GM19463 (cell line): Measurements from ENCODE around the gene KNSTRN.
A peak's percentile ranks its signal among the peaks of the same experiment; 100 is the strongest.

ENCODE experiments used
- ATAC-seq: cut with Tn5 transposase; IDR thresholded peaks from one replicate; pipeline ENCODE4 v1.9.1; 2021; ENCODE audit warnings: mild to moderate bottlenecking, moderate library complexity; ENCODE audit not compliant: unreplicated experiment

KNSTRN gene

DNA sequence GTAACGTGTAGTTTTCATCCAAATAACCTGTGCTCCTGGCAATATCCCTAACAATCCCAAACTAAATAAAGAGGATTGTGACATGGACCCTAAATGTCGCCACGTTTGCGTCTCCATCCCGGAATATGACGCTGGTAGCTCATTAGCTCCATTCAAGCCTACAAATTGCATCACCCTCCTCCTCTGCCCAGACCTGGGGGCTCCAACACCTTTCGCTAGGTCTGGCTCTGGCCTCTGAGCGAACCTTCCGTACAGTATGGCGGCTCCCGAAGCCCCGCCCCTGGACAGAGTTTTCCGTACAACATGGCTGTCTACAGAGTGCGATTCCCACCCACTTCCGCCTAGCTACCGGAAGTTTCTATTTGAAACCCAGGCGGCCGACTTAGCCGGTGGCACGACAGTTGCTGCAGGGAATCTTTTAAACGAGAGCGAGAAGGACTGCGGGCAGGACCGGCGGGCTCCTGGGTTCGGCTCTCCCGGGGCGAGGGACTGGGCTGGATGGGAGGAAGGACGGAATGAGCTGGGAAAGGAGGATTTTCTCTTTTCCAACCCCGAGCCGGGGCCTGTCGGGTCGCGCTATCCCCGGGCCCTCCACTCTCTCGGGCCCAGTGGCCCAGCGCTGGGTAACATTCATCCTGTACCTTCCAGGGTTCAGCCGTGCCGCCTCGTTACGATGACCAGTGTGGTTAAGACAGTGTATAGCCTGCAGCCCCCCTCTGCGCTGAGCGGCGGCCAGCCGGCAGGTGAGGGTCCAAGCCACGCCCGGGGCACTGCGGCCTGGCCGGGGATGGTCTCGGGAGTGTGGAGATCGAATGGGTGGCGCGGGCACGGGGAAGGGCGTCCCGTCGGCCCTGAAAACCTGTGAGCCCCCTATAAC lies at the start of gene KNSTRN:
Gene KNSTRN (plus strand): TSS at position 142 of the 877 bp plus-strand sequence. CDS start 115 bp downstream, at position 257.
- ATAC-seq = peak; percentile 98

- no peak for ATAC-seq
Observed at GRCh38 chr15:40333922-40334492, 48.5 kb upstream of the KNSTRN start.

- ATAC-seq = no peak
Observed at GRCh38 chr15:40334541-40334940, 48.0 kb upstream of the KNSTRN start.

DNA sequence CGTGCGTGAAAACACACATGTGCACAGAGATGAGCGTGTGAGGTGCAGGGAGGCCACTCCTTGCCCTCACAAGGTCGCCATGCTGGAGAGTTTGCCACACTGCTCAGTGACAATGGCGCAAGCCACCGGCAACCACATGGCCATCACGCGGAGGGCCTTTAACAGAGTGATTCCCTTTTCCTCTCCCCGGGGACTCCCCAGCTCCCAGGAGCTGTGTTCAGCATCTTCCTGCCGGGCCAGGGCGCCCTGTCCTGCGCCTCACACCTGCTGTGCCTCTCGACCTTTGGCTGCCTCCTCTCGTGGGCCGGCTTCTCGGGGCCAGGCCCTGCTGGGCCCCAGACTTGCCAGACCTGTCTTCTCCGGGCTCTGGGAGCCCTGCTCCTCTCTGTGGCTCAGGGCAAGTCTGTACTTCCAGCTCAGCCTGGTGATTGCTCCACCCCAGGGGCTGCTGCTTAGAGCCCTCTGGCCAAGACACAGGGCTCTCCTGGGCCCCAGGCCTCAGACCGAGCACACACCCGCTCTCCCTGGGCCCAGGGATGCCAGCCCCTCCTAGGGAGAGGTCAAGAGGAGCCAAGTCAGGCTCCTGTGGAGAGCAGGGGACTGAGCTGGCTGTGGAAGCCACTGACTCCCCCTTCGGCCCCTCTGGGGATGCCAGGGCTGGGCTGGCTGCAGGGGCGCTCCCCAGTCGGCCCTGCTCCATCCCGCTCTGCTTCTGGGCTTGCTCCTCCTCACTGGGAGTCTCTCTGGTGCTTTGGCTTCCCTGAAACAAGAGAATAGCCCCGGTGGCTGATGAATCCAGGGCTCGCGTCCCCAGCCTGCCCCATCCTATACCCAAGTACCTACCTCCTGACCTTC lies 47.4 kb upstream of the KNSTRN start:
- no peak for ATAC-seq

DNA sequence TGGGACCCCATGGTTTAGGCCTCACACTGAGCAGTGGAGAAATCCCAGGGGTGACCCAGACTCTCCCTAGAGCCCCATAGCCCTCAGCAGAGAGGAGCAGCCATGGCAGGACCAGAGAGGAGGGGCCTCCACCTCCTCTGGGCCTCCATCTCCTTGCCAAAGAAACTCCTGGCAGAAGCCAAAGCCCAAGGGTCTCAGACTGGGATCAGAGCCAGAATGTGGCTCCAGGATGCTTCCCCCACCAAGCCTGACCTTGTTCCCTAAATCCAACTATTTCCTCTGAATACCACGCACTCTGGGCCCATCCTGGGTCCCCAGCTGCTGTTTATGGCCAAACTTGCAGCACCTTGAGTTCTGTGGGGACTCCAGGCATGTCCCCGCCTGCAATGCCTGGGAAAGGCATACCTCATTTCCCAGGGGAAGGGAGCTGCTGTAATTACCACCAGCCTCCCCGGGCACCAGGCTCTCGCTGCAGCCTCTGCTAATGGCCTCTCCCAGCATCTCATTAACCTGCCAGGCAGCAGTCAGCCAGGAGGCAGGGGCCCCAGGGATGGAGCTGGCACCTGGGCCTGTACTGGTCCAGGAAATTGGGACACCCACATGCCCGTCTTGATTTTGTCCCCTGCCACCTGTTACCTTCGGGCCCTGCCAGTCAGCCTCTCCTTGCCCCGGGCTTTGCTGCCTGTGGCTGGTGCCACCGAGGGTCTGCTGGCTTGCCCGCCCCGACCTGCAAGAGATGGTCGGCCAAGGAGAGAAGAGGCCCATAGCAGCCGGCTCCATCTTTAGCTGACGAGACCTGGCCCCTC lies 46.4 kb upstream of the KNSTRN start:
- ATAC-seq = no peak

DNA sequence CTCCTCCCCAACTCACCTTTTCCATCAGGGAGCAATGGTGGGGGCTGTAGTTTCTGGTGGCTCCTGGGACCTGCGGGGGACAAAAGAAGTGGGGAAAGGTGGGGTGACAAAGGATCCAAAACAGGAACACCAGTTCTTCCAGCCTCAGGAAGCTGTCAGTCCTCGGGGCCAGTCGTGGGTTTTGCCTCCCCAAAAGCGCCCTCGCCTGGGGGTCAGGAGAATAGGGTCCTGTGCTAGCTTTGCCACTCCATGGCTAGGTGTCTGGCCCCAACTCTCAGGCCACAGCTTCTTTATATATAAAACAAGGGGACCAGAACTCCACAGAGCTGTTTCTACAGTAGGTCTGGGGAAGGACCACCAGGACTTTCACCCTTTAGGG lies 45.8 kb upstream of the KNSTRN start:
- ATAC-seq = no peak

GRCh38 chr15:40337597-40337996 lies 44.9 kb upstream of the KNSTRN start:
- no peak for ATAC-seq

DNA sequence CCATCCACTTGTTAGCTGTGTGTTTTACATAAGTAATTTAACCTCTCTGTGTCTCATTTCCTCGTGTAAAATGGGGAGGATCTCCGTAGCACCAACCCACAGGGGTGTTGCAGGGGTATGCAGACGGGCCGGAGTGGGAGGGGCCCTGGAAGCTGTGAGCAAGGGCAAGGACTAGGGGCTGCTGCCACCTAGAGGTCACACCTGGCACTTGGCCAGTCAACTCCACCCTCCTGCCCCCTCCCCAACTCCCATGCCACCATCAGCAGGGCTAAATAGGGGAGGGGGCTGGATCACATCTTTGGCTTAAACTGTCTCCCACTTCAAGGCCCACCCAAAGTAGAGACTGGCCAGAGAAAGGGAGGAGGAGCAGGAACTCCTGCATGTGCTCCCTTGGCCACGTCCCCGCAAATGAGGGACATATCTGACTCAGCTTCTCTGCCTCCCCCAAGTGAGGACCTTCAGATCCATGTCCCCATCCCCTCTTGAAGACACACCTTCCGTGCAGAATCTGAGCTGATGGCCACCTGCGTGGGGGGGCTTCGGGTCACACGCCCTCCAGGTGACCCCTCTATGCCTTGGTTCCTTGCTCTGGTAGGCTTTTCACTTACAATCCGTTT lies 44.4 kb upstream of the KNSTRN start:
- ATAC-seq = peak; percentile 89

- ATAC-seq = no peak
Observed at GRCh38 chr15:40338921-40339620, 43.5 kb upstream of the KNSTRN start.

DNA sequence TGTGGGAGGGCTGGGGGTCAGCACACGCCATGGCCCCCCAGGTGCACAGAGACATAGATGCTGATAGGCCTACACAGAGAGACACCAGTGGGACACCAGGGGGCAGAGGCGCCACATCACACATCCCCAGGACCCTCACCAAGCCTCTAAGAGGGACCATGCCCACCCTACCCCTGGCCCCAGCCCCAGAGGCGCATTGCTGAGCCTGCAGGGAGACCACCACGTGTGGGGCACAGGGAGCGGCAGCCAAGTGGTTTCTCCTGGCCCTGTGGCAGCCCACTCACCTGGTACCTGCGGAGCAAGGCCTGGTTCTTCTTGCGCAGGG lies 42.9 kb upstream of the KNSTRN start:
- ATAC-seq = no peak

DNA sequence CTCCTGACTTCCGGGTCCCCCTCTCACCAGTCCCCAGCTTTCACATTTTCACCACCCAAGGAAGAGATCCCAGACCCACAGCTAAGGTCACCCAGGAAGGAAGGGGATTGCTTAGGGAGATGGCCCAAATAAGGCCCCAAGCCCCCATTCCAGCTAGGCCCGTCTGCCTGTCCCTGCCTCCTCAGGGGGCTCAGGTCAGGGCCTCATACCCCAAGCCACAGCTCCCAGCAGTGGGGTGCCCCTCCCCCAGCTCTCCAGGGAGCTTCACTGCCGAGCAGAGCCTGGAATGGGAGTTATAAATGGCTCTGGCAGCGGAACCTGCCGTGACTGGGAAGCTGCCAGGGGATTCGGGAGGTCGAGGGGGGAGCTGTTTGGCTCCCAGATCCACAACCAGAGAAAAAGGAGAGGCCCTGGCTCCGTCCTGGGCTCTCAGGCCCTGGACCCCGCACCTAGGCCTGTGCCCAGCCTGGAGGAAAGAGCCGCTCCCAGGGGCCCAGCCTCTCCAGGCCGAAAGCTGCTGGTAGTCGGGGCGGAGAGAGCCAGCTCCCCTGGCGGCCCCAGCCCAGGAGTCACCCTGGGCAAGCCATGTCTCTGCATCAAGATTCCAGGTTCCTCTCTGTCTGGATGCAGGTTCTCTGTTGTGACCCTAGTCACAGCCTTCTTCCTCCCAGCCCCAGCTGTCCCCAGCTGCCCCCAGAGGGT lies 42.3 kb upstream of the KNSTRN start:
- ATAC-seq = no peak

- no peak for ATAC-seq
Observed at GRCh38 chr15:40340740-40341400, 41.7 kb upstream of the KNSTRN start, which contains the start of gene CCDC9B. Gene CCDC9B (minus strand): TSS chr15:40340939. CDS start chr15:40340819, 120 bp downstream.

GRCh38 chr15:40342416-40343320 lies 39.9 kb upstream of the KNSTRN start:
- no peak for ATAC-seq

DNA sequence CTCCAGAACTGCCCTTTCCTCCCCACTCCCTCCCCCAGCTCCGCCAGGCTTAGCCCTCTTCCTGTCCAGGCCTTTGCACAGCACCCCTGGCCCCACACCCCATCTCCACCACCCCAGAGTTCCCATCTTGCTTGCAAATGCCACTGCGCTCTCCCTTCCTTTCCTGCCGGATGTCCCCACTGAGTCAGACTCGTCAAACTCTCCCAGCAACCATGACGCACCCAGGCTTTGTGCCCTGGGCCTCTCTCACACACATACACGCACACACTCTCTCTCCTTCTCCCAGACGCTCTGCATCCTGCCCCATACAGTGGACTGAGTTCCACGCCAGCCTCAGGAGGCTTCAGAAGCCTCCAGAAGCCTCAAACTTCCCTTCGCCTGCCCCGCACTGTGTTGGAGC lies 39.0 kb upstream of the KNSTRN start:
- ATAC-seq = no peak

DNA sequence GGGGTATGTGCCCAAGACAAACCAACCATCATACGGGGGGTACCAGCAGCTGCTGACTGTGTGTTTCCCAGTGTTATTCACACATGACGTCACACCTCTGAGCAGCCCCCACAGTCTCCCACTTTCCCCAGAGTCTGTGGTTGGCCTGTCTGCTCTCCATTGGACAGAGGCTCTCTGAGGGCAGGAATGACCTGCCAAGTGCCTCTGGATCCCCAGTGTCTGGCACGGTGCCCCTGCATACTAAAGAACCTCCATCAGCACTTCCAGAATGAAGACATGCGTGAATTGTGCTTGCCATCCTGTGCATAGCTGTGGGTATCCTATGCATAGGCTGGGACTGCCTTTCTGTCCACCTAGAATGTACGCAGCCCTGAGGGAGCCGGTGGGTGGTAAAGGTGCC lies 38.3 kb upstream of the KNSTRN start:
- ATAC-seq = no peak

DNA sequence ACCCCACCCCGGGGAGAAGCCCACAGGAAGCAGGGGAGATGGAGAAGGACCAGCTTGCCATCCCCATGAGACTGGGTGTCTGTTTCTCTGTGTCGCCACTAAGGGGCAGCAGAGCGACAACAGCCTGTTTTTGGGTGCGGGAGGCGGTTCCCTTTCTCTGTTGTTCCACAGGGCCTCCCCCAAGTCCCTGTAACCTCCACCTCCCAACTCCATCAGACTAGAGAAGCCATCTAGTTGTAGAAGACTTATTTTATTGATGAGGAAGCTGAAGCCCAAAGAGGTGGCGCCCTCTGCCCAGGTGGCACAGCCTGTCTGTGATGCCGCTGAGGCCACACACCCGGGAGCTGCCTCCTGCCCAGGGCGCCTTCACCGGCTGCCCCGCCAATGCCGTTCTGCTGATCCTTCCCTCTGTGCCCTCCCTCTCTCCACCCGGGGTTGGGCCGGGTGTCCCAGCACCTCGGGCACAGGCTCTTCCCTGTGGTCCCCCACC lies 37.8 kb upstream of the KNSTRN start:
- ATAC-seq = peak; percentile 53

DNA sequence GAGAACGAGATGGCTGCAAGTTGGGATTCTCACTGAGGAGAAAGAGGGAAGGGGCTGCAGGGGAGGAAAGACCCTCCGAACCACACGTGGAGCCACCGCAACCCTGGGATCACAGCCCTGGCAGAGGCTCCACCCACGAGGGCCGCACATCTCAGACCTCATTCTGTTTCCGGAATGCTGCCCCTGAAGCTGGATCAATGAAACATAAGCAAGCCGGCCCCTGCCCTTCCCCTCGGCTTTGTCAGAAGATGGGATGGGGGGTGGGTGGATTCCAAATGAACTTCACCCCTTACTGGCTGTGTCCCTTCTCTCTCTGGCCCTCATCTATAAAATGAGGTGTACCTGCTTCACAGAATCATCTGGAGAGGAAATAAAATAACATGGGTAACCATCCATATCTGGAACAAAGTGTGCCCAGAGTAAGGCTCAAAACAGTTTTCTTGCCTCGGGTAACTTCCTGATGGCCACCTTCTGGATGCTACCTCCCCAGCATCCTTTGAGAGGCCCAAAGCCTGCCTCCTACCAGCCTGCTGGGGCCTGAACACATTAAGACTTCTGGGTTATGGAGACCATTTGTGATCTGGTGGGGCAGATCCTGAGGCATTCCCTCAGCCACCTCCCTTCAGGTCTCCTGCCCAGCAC lies 37.2 kb upstream of the KNSTRN start:
- no peak for ATAC-seq
